Right lobe of liver (tissue), 6 donors: ENCODE data around the gene ATG9B. TPM values are rescaled to one million over a fixed set of nuclear protein-coding genes. Genes with fewer than 3 reads are reported as not detected.

Experiments used
- ATAC-seq, 4 donors: fragments of 200-7000 bp; cut with Tn5 transposase; one replicate each; pipeline ENCODE4 v1.9.1; 2020; ENCODE audit warnings: mild to moderate bottlenecking in 4 of 4, moderate library complexity in 4 of 4
- DNase-seq, 3 donors: peaks; one replicate each; pipeline ENCODE4 v3.0.0-alpha.2; 2020
- H3K27ac ChIP-seq, 3 donors: fragments of 200-600 bp; one replicate each; pipeline ENCODE4 v1.8.0; 2022
- H3K27me3 ChIP-seq, 2 donors: fragments of 200-600 bp; one replicate each; pipeline ENCODE4 v1.8.0; 2022
- H3K36me3 ChIP-seq, 4 donors: fragments of 200-600 bp; sonication (generic) in 1 of 4; one replicate each; pipeline versions ENCODE4 v1.5.1 to v1.8.0; 2017 to 2022; ENCODE audit warnings: control low read depth in 1 of 4
- H3K4me1 ChIP-seq, 4 donors: fragments of 200-600 bp; sonication (generic) in 1 of 4; one replicate each; pipeline versions ENCODE4 v1.5.1 to v1.8.0; 2017 to 2022; ENCODE audit warnings: control low read depth in 1 of 4
- H3K4me3 ChIP-seq, 3 donors: fragments of 200-600 bp; one replicate each; pipeline ENCODE4 v1.8.0; 2022
- H3K9me3 ChIP-seq, 4 donors: fragments of 200-600 bp; sonication (generic) in 1 of 4; one replicate each; pipeline versions ENCODE4 v1.5.1 to v1.8.0; 2017 to 2022; ENCODE audit warnings: control low read depth in 1 of 4
- CTCF ChIP-seq, 4 donors: fragments of 200-600 bp in 3 of 4; fragments of 450-650 bp in 1 of 4; IDR thresholded peaks; one replicate each; pipeline versions ENCODE4 v1.5.1 to v1.8.0; 2016 to 2022; ENCODE audit warnings: antibody characterized with exemption in 4 of 4, mild to moderate bottlenecking in 2 of 4
- POLR2A ChIP-seq: fragments of 450-650 bp; IDR thresholded peaks from one replicate; pipeline ENCODE4 v1.6.1; 2017; ENCODE audit warnings: antibody characterized with exemption, mild to moderate bottlenecking
- WGBS: methylation state at CpG from one replicate; pipeline ENCODE4 v1.1.6; 2018; ENCODE audit warnings: low coverage, low lambda C conversion rate; ENCODE audit not compliant: insufficient coverage; ENCODE audit errors: missing lambda C conversion rate; 5-methylcytosine and 5-hydroxymethylcytosine counted together
- intact Hi-C, 2 donors: fragments of 100-400 bp; cut with DNase I; formaldehyde crosslinking; loops; one replicate each; pipeline versions ENCODE4 v1.11.2 to v1.14.1; 2022
- total RNA-seq, 6 experiments: library from RNA; depleted of rRNA in 2 of 6; stranded (reverse); fragments of >200 nt in 2 of 6; fragmentation: NEBNext Ultra II Directional in 3 of 6; extraction: Animal tissue kit (Norgen Biotek cat#: 25700) in 3 of 6; gene quantifications; one replicate each; pipeline versions ENCODE4 v1.1.0 to v1.2.4, GENCODE V29; 2016 to 2023
- donor health status: DM: no; HTN: yes; CAD: no.
- donor health status: DM: no; HTN: no; CAD: no.
- donor health status: DM: no; HTN: no; CAD: no.
- donor health status: DM: no; HTN: yes; CAD: no.
- donor health status: DM: no; HTN: yes; CAD: no.

ATG9B gene
- total RNA-seq, 6 experiments from 2014 or later: 0.40 TPM; not detected in 5

- WGBS: 11% methylated on average over 7 of the region's 27 CpGs
- Histone ChIP-seq H3K27me3 (peaks cover 0 to 8% of the 10 kb centered on the region in 2 donors), H3K36me3 (no peaks in the 10 kb centered on the region), H3K4me1 (peaks cover 0 to 10% (median 0%) of the 10 kb centered on the region in 4 donors), H3K9me3 (no peaks in the 10 kb centered on the region), H3K27ac (no peak overlapping the region), H3K4me3 (no peak overlapping the region)
- intact Hi-C loops: no loop called here
- DNase-seq: no peak
- no peak for TF ChIP-seq CTCF (IDR thresholded peaks at IDR 0.05)
- no peak for TF ChIP-seq POLR2A
- ATAC-seq: no peak
Observed at GRCh38 chr7:150973571-150974451, 50.5 kb downstream of the ATG9B start.

GRCh38 chr7:150972741-150973140 lies 51.6 kb downstream of the ATG9B start:
- ATAC-seq (no peak), DNase-seq (no peak)
- TF ChIP-seq CTCF (IDR thresholded peaks at IDR 0.05) (no peak), POLR2A (no peak)
- no peaks in the 10 kb centered on the region for H3K36me3 ChIP-seq
- no peaks in the 10 kb centered on the region for H3K9me3 ChIP-seq
- H3K27me3 ChIP-seq: peaks cover 0 to 8% of the 10 kb centered on the region in 2 donors
- WGBS: 100% methylated on average over 1 of the region's 8 CpGs
- peaks cover 0 to 10% (median 0%) of the 10 kb centered on the region in 4 donors for H3K4me1 ChIP-seq
- H3K27ac ChIP-seq: no peak overlapping the region
- intact Hi-C loops: no loop called here
- no peak overlapping the region for H3K4me3 ChIP-seq

- intact Hi-C loops: no loop called here
- H3K9me3 ChIP-seq: no peaks in the 10 kb centered on the region
- peaks cover 0 to 8% of the 10 kb centered on the region in 2 donors for H3K27me3 ChIP-seq
- H3K36me3 ChIP-seq: no peaks in the 10 kb centered on the region
- H3K4me3 ChIP-seq: no peak overlapping the region
- TF ChIP-seq CTCF (IDR thresholded peaks at IDR 0.05) (no peak), POLR2A (no peak)
- WGBS: 90% methylated on average over 2 of the region's 12 CpGs
- no peak overlapping the region for H3K27ac ChIP-seq
- H3K4me1 ChIP-seq: peaks cover 0 to 10% (median 0%) of the 10 kb centered on the region in 4 donors
- ATAC-seq: peak in 3 of 4 donors; percentile 20 to 26 (median 24)
- no peak for DNase-seq
Observed at GRCh38 chr7:150972023-150972468, 52.2 kb downstream of the ATG9B start.

- Histone ChIP-seq H3K4me3 (no peak overlapping the region), H3K27me3 (peaks cover 0 to 8% of the 10 kb centered on the region in 2 donors), H3K36me3 (no peaks in the 10 kb centered on the region), H3K9me3 (no peaks in the 10 kb centered on the region), H3K27ac (no peak overlapping the region), H3K4me1 (peaks cover 0 to 10% (median 0%) of the 10 kb centered on the region in 4 donors)
- intact Hi-C loops: no loop called here
- 26% methylated on average over 8 of the region's 16 CpGs for WGBS
- TF ChIP-seq CTCF (IDR thresholded peaks at IDR 0.05) (no peak), POLR2A (no peak)
- DNase-seq (no peak), ATAC-seq (peak in 3 of 4 donors; percentile 12 to 30 (median 17))
Observed at GRCh38 chr7:150971242-150972022, 52.9 kb downstream of the ATG9B start.
